IgD-negative memory B cell (primary cell): ENCODE measurements around the gene WNT6. TPM values are rescaled to one million over a fixed set of nuclear protein-coding genes. Genes with fewer than 3 reads are reported as not detected.
A peak's percentile ranks its signal among the peaks of the same experiment; 100 is the strongest.

ENCODE experiments used
- H3K27ac Mint-ChIP-seq, 3 donors: one replicate each; pipeline ENCODE4 v1.8.0; 2020 to 2022; ENCODE audit warnings: mild to moderate bottlenecking in 3 of 3, mixed read lengths in 3 of 3, moderate library complexity in 1 of 3
- H3K27me3 Mint-ChIP-seq: one replicate; pipeline ENCODE4 v1.8.0; 2021; ENCODE audit warnings: mixed read lengths
- H3K36me3 Mint-ChIP-seq: one replicate; pipeline ENCODE4 v1.8.0; 2020; ENCODE audit warnings: mild to moderate bottlenecking, mixed read lengths
- H3K4me1 Mint-ChIP-seq, 3 donors: one replicate each; pipeline ENCODE4 v1.8.0; 2020 to 2022; ENCODE audit warnings: mixed read lengths in 3 of 3, mild to moderate bottlenecking in 1 of 3
- H3K4me3 Mint-ChIP-seq, 4 donors: one replicate each; pipeline ENCODE4 v1.8.0; 2020 to 2022; ENCODE audit warnings: mild to moderate bottlenecking in 4 of 4, mixed read lengths in 4 of 4, moderate library complexity in 3 of 4
- H3K9me3 Mint-ChIP-seq, 3 donors: one replicate each; pipeline ENCODE4 v1.8.0; 2020 to 2021; ENCODE audit warnings: mixed read lengths in 3 of 3, mild to moderate bottlenecking in 1 of 3
- polyA plus RNA-seq: library from polyadenylated mRNA; unstranded; fragments of 300-500 nt; fragmentation: Illumina TruSeq; gene quantifications from one replicate; pipeline ENCODE4 v1.2.3, GENCODE V29; 2021

WNT6 gene
- 0.86 TPM for polyA plus RNA-seq

- Mint-ChIP-seq H3K27ac (no peak within 1 kb of the TSS), H3K27me3 (peaks cover 67% of the 10 kb centered on the region), H3K9me3 (no peaks in the 10 kb centered on the region), H3K4me3 (peak within 1 kb of the TSS; percentile 61 to 84 (median 73)), H3K36me3 (no peaks in the 10 kb centered on the region), H3K4me1 (peaks cover 8 to 11% (median 9%) of the 10 kb centered on the region in 3 donors)
Measured at GRCh38 chr2:218859556-218859987, at the start of gene WNT6. Gene WNT6 (plus strand): TSS chr2:218859805. CDS start chr2:218860038, 233 bp downstream.

DNA sequence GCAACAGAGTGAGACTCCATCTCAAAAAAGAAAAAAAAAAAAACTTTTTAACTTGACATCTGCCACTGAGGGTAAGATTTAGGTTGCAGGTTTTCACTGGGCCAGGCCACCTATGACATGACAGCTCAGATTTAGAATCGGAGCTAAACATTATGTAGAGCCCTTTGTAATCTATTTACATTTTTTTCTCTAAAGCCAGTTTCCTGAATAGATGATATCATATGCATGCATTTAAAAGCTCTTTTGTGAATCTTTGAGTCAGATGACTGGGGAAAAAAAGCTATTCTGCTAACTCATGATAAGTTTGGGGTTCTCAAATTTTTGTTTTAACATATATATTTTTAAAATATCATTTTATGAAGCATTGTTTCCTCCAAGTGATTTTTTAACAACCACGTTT is 49.3 kb upstream of the WNT6 start:
- H3K4me3 Mint-ChIP-seq = no peak overlapping the region

GRCh38 chr2:218811382-218811781 is 48.2 kb upstream of the WNT6 start:
- Mint-ChIP-seq H3K36me3 (no peaks in the 10 kb centered on the region), H3K4me3 (no peak overlapping the region), H3K27ac (no peak overlapping the region), H3K9me3 (no peaks in the 10 kb centered on the region), H3K27me3 (peaks cover 15% of the 10 kb centered on the region), H3K4me1 (no peaks in the 10 kb centered on the region)

More for the DNA sequence above, 49.3 kb upstream of the WNT6 start:
- H3K9me3 Mint-ChIP-seq = peaks cover 0 to 4% (median 1%) of the 10 kb centered on the region in 3 donors
- H3K4me1 Mint-ChIP-seq = no peaks in the 10 kb centered on the region
- no peak overlapping the region for H3K27ac Mint-ChIP-seq
- H3K27me3 Mint-ChIP-seq = peaks cover 15% of the 10 kb centered on the region
- H3K36me3 Mint-ChIP-seq = no peaks in the 10 kb centered on the region

GRCh38 chr2:218812096-218812815 is 47.3 kb upstream of the WNT6 start:
- Mint-ChIP-seq H3K4me3 (no peak overlapping the region), H3K27me3 (peaks cover 19% of the 10 kb centered on the region), H3K9me3 (no peaks in the 10 kb centered on the region), H3K36me3 (no peaks in the 10 kb centered on the region), H3K4me1 (no peaks in the 10 kb centered on the region), H3K27ac (no peak overlapping the region)

DNA sequence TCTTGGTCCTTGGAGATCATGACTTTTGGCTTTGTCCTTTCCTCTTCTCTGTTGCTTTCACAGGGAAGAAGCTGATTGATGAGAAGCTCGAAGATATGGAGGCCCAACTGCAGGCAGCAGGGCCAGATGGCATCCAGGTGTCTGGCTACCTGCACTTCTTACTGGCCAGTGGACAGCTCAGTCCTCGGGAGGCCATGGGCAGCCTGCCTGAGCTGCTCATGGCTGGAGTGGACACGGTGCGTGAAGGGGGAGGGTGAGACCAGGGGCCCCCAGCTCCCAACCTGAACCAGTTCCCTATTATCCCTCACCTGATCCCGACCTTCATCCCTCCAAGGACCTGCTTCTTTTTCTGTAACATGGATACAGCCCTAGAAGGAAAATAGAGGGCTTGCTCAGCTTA is 46.7 kb upstream of the WNT6 start:
- Mint-ChIP-seq H3K27me3 (peaks cover 19% of the 10 kb centered on the region), H3K4me3 (no peak overlapping the region), H3K27ac (no peak overlapping the region), H3K36me3 (no peaks in the 10 kb centered on the region), H3K4me1 (no peaks in the 10 kb centered on the region), H3K9me3 (no peaks in the 10 kb centered on the region)

DNA sequence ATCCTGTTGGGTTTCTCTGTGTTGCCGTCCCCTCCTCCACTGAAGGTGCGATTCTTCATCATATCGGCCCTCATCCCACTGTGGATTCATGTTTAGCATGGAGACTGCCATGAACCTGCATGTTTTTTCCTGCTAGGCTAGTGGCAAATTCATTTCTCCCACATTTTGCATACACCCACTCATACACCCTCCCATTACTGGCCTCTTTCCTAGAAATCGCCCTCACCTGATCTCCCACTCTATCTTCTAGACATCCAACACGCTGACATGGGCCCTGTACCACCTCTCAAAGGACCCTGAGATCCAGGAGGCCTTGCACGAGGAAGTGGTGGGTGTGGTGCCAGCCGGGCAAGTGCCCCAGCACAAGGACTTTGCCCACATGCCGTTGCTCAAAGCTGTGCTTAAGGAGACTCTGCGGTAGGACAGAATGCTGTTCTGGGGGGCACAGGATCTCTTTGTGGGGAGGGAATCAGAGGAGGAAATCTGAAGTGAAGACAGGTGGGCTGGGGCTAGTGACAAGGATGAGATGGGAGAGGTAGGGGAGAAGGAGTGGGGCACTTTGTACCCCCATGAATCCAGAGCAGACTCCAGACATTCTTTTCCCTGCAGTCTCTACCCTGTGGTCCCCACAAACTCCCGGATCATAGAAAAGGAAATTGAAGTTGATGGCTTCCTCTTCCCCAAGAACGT is 45.7 kb upstream of the WNT6 start:
- peaks cover 16% of the 10 kb centered on the region for H3K27me3 Mint-ChIP-seq
- no peaks in the 10 kb centered on the region for H3K36me3 Mint-ChIP-seq
- H3K4me1 Mint-ChIP-seq = no peaks in the 10 kb centered on the region
- peak overlapping the region in 1 of 4 donors; percentile 6 for H3K4me3 Mint-ChIP-seq
- H3K9me3 Mint-ChIP-seq = no peaks in the 10 kb centered on the region
- no peak overlapping the region for H3K27ac Mint-ChIP-seq

GRCh38 chr2:218814540-218815243 is 44.9 kb upstream of the WNT6 start:
- H3K27me3 Mint-ChIP-seq = peaks cover 9% of the 10 kb centered on the region
- H3K4me1 Mint-ChIP-seq = no peaks in the 10 kb centered on the region
- H3K4me3 Mint-ChIP-seq = no peak overlapping the region
- no peaks in the 10 kb centered on the region for H3K36me3 Mint-ChIP-seq
- H3K27ac Mint-ChIP-seq = no peak overlapping the region
- H3K9me3 Mint-ChIP-seq = no peaks in the 10 kb centered on the region

DNA sequence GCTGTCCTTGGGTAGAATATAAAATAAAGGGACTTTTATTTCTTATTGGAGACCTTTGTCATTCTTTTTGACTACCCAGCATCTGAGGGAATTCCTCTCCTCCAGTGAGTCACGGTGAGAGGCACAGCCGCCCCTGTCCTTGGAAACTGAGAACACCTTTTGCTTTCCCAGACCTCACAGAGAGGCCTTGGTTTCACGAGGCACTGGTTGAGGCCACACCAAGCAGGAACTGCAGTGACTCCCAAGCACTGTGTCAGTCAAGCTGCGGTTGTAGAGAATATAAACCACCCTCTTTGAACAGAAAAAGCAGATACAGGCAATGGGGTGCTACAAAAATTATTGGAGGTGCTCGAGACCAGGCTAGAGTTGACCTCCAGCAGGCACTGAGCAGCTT is 44.4 kb upstream of the WNT6 start:
- H3K4me1 Mint-ChIP-seq = no peaks in the 10 kb centered on the region
- no peak overlapping the region for H3K27ac Mint-ChIP-seq
- no peak overlapping the region for H3K4me3 Mint-ChIP-seq
- no peaks in the 10 kb centered on the region for H3K9me3 Mint-ChIP-seq
- H3K36me3 Mint-ChIP-seq = no peaks in the 10 kb centered on the region
- H3K27me3 Mint-ChIP-seq = peaks cover 9% of the 10 kb centered on the region

DNA sequence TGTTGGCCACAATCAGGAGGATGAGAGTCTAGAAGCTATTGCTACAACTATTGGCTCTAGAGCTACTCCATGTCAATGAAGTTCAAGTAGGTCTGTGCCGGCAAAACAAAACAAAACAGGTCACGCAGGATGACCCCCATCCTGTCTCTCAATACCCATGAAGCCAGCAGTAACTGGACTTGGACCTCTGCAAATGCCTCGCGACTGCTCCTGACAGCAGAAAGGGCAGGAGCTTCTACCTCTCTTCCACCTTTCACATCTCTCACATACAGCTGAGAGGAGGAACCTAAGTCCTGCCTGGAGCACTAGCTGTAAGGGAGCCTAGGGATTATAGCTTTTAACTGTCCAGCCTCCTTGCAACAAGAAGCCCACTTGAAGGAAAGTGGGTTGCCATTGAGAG is 44.0 kb upstream of the WNT6 start:
- no peaks in the 10 kb centered on the region for H3K36me3 Mint-ChIP-seq
- no peak overlapping the region for H3K4me3 Mint-ChIP-seq
- no peaks in the 10 kb centered on the region for H3K4me1 Mint-ChIP-seq
- peaks cover 11% of the 10 kb centered on the region for H3K27me3 Mint-ChIP-seq
- no peak overlapping the region for H3K27ac Mint-ChIP-seq
- H3K9me3 Mint-ChIP-seq = no peaks in the 10 kb centered on the region

DNA sequence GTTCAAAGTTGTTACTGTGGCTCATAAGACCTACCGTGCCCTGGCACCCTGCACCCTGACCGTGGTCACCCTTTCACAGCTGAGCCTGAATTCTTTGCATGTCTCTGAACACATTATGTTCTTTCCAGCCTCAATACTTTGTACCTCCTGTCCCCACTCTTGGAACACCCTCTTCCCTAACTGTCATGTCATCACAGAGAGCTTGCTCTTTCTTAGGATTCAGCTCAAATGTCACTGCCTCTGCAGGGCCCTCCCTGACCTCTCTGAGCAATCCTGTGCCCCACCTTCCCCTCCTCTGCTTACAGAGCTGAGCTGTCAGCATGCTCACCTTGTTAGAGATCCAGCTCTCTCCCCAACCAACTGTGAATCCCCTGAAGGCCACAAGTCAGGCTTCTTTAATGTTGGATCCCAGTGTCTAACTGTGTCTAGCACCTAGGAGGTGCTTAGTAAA is 43.0 kb upstream of the WNT6 start:
- no peaks in the 10 kb centered on the region for H3K4me1 Mint-ChIP-seq
- H3K27me3 Mint-ChIP-seq = peaks cover 13% of the 10 kb centered on the region
- H3K27ac Mint-ChIP-seq = no peak overlapping the region

DNA sequence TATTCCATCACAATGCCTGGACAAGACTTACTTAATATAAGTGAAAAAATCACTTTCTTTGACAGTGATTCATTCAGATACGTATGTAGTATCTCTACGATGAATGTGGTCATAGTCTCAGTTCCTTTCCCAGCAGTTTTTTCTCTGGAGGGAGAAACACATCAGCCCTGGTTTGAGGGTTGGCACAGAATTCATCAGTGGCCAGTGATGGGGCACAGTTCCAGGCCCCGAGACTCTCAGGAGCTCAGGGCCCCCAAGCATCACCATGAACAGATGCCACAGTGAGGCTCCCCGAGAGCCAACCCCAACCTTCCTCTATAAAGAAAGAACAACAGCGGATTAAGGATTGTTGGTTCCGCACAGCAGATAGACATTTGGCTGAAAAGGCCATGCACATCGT is 40.5 kb upstream of the WNT6 start:
- Mint-ChIP-seq H3K4me3 (no peak overlapping the region), H3K27ac (no peak overlapping the region), H3K36me3 (no peaks in the 10 kb centered on the region), H3K9me3 (no peaks in the 10 kb centered on the region), H3K4me1 (no peaks in the 10 kb centered on the region), H3K27me3 (peaks cover 14% of the 10 kb centered on the region)

More for the DNA sequence above, 43.0 kb upstream of the WNT6 start:
- Mint-ChIP-seq H3K9me3 (no peaks in the 10 kb centered on the region), H3K4me3 (no peak overlapping the region), H3K36me3 (no peaks in the 10 kb centered on the region)

DNA sequence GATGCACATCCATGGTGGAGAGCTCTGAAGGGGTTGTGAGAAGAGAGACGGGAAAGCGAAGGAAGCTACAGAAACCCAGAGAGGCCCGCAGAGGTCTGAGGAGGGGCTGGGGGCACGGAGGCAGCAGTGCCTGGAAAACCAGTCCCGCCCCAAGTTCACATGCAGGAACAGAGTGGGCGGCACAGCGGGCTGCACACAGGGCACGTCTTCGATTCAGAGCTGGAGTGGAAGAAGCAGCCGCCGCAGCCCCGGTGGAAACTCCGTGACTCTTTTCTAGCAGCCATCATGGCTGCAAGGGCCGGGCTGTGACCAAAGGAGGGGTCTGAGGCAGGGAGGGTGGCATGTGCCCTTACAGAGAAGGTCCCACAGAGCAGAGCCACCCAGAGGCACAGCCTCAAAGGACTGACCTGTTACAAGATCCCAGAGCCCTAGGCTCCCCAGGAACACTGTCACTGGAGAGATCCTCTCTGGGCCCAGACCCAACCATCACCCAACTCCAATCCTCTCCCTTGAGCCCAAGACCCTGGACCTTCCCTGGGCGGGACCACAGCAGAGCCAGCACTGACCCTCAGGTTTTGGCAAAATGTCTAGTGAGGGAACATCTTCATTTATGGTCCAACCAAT is 38.7 kb upstream of the WNT6 start:
- H3K4me1 Mint-ChIP-seq = no peaks in the 10 kb centered on the region

GRCh38 chr2:218821605-218822211 is 37.9 kb upstream of the WNT6 start:
- Mint-ChIP-seq H3K9me3 (no peaks in the 10 kb centered on the region), H3K36me3 (no peaks in the 10 kb centered on the region), H3K27ac (no peak overlapping the region), H3K27me3 (peaks cover 10% of the 10 kb centered on the region), H3K4me1 (peaks cover 0 to 3% (median 2%) of the 10 kb centered on the region in 3 donors), H3K4me3 (no peak overlapping the region)

More for the DNA sequence above, 38.7 kb upstream of the WNT6 start:
- Mint-ChIP-seq H3K27ac (peak overlapping the region in 1 of 3 donors; percentile 28), H3K36me3 (no peaks in the 10 kb centered on the region), H3K27me3 (peaks cover 14% of the 10 kb centered on the region), H3K9me3 (no peaks in the 10 kb centered on the region), H3K4me3 (no peak overlapping the region)

DNA sequence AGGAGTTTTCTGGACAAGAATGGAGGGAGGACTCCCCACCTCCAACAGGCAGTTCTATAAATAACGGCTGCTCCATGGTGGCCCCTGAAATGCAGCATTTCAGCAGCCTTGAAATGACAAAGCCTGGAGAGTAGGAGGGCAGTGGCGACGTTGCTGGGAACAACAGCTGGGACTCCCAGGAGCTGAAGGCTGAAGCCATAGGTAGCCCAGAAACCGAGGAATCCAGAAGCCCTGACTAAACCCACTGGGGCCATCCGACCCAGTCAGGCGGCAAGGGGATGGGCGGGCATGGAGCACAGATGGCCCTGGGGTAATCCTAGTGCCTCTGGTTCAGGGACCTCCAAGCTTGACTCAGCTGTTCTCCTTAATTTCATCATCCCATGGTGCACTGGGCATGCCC is 37.0 kb upstream of the WNT6 start:
- Mint-ChIP-seq H3K4me1 (peaks cover 0 to 3% (median 2%) of the 10 kb centered on the region in 3 donors), H3K27ac (no peak overlapping the region), H3K36me3 (no peaks in the 10 kb centered on the region), H3K27me3 (peaks cover 12% of the 10 kb centered on the region), H3K9me3 (no peaks in the 10 kb centered on the region), H3K4me3 (no peak overlapping the region)
